Measurements from ENCODE around the gene NHLRC2.
A peak's percentile ranks its signal among the peaks of the same experiment; 100 is the strongest.
"Not testable (repeated sequence)": the region's sequence is repeated elsewhere in the genome, so short reads cannot be mapped to it uniquely, and the experiment has no call there.

The NHLRC2 gene

GRCh38 chr10:113854013-113854760, at the start of gene NHLRC2, which contains the start of gene DCLRE1A:
NHLRC2 (plus strand) TSS chr10:113854661; CDS start chr10:113854873, 212 bp downstream.
DCLRE1A (minus strand) TSS chr10:113854082; CDS start chr10:113853182, 900 bp downstream.
- DNase-seq (ENCODE audit: low spot score) = peak; percentile 48

- DNase-seq (ENCODE audit: low spot score) = no peak
Observed at GRCh38 chr10:113806503-113806902, 48.0 kb upstream of the NHLRC2 start.

GRCh38 chr10:113808168-113808567, 46.3 kb upstream of the NHLRC2 start:
- no peak for DNase-seq (ENCODE audit: low spot score)

GRCh38 chr10:113814700-113815099, 39.8 kb upstream of the NHLRC2 start:
- DNase-seq (ENCODE audit: low spot score) = not testable (repeated sequence)

GRCh38 chr10:113819989-113820388, 34.5 kb upstream of the NHLRC2 start:
- DNase-seq (ENCODE audit: low spot score) = no peak

- DNase-seq (ENCODE audit: low spot score) = no peak
Observed at GRCh38 chr10:113820507-113820906, 34.0 kb upstream of the NHLRC2 start.

GRCh38 chr10:113821306-113821705, 33.2 kb upstream of the NHLRC2 start:
- not testable (repeated sequence) for DNase-seq (ENCODE audit: low spot score)

GRCh38 chr10:113822174-113822573, 32.3 kb upstream of the NHLRC2 start:
- no peak for DNase-seq (ENCODE audit: low spot score)

GRCh38 chr10:113823389-113823788, 31.1 kb upstream of the NHLRC2 start:
- no peak for DNase-seq (ENCODE audit: low spot score)

- DNase-seq (ENCODE audit: low spot score) = no peak
Observed at GRCh38 chr10:113825791-113826190, 28.7 kb upstream of the NHLRC2 start.

GRCh38 chr10:113828567-113828966, 25.9 kb upstream of the NHLRC2 start:
- DNase-seq (ENCODE audit: low spot score) = not testable (repeated sequence)

GRCh38 chr10:113842171-113842570, 12.3 kb upstream of the NHLRC2 start:
- DNase-seq (ENCODE audit: low spot score) = no peak

GRCh38 chr10:113843972-113844485, 10.4 kb upstream of the NHLRC2 start:
- DNase-seq (ENCODE audit: low spot score) = no peak

- no peak for DNase-seq (ENCODE audit: low spot score)
Observed at GRCh38 chr10:113846036-113846435, 8.4 kb upstream of the NHLRC2 start.

- DNase-seq (ENCODE audit: low spot score) = no peak
Observed at GRCh38 chr10:113849140-113849803, 5.2 kb upstream of the NHLRC2 start.

GRCh38 chr10:113849946-113850345, 4.5 kb upstream of the NHLRC2 start:
- DNase-seq (ENCODE audit: low spot score) = no peak

GRCh38 chr10:113853578-113854012, 866 bp upstream of the NHLRC2 start:
- no peak for DNase-seq (ENCODE audit: low spot score)

GRCh38 chr10:113854761-113855588, 514 bp downstream of the NHLRC2 start:
- DNase-seq (ENCODE audit: low spot score) = peak; percentile 10

GRCh38 chr10:113856563-113856962, 2.1 kb downstream of the NHLRC2 start:
- DNase-seq (ENCODE audit: low spot score) = no peak

GRCh38 chr10:113857210-113857609, 2.7 kb downstream of the NHLRC2 start:
- no peak for DNase-seq (ENCODE audit: low spot score)

GRCh38 chr10:113858541-113858940, 4.1 kb downstream of the NHLRC2 start:
- no peak for DNase-seq (ENCODE audit: low spot score)

- DNase-seq (ENCODE audit: low spot score) = no peak
Observed at GRCh38 chr10:113859261-113859660, 4.8 kb downstream of the NHLRC2 start.

Measured in CD4-positive, alpha-beta T cell treated with Interleukin-6 at 100 ng/mL for 8 hours (primary cell).